GM23338 (cell line): ENCODE data around the gene CRISPLD2. TPM values are rescaled to one million over a fixed set of nuclear protein-coding genes. Genes with fewer than 3 reads are reported as not detected.

Experiments used
- ATAC-seq: fragments of 200-7000 bp; cut with Tn5 transposase; 3 replicates; pipeline ENCODE4 v1.9.1; 2020
- DNase-seq: peaks from one replicate; pipeline ENCODE4 v3.0.0-alpha.2; 2015; ENCODE audit warnings: low spot score
- H2AFZ ChIP-seq: fragments of 200-600 bp; sonication (generic); 2 replicates; pipeline ENCODE4 v1.8.0; 2016; ENCODE audit warnings: antibody characterized with exemption, mild to moderate bottlenecking, moderate library complexity
- H3F3A ChIP-seq: fragments of 200-600 bp; sonication (generic); replicated peaks from 2 replicates; pipeline ENCODE4 v1.8.0; 2017; ENCODE audit warnings: antibody characterized with exemption, mixed run types, low read depth
- H3K27ac ChIP-seq: fragments of 200-600 bp; sonication (generic); 2 replicates; pipeline ENCODE4 v1.6.1; 2016; ENCODE audit warnings: low read depth
- H3K27me3 ChIP-seq: fragments of 200-600 bp; sonication (generic); 2 replicates; pipeline ENCODE4 v1.8.0; 2016; ENCODE audit warnings: mild to moderate bottlenecking, mixed run types, moderate library complexity; ENCODE audit not compliant: insufficient read depth
- H3K36me3 ChIP-seq: fragments of 200-600 bp; sonication (generic); 2 replicates; pipeline ENCODE4 v1.8.0; 2016; ENCODE audit warnings: mild to moderate bottlenecking; ENCODE audit not compliant: insufficient read depth
- H3K4me1 ChIP-seq: fragments of 200-600 bp; sonication (generic); 2 replicates; pipeline ENCODE4 v1.8.0; 2016; ENCODE audit warnings: mild to moderate bottlenecking, moderate library complexity; ENCODE audit not compliant: insufficient read depth
- H3K4me2 ChIP-seq: fragments of 200-600 bp; sonication (generic); 2 replicates; pipeline ENCODE4 v1.7.1; 2017; ENCODE audit warnings: mixed run types
- H3K4me3 ChIP-seq: fragments of 200-600 bp; sonication (generic); 2 replicates; pipeline ENCODE4 v1.6.1; 2016; ENCODE audit warnings: mixed run types
- H3K79me2 ChIP-seq: fragments of 200-600 bp; sonication (generic); replicated peaks from 2 replicates; pipeline ENCODE4 v1.8.0; 2017; ENCODE audit warnings: mild to moderate bottlenecking; ENCODE audit not compliant: insufficient read depth
- H3K9me2 ChIP-seq: fragments of 200-600 bp; sonication (generic); 2 replicates; pipeline ENCODE4 v1.8.0; 2017; ENCODE audit not compliant: insufficient read depth
- H4K20me1 ChIP-seq: fragments of 200-600 bp; sonication (generic); replicated peaks from 2 replicates; pipeline ENCODE4 v1.8.0; 2017; ENCODE audit warnings: mild to moderate bottlenecking; ENCODE audit not compliant: insufficient read depth
- H3K27ac Mint-ChIP-seq: 2 replicates; pipeline ENCODE4 v1.8.0; 2020; ENCODE audit warnings: inconsistent platforms, mild to moderate bottlenecking, moderate library complexity, mixed read lengths
- H3K27me3 Mint-ChIP-seq: 3 replicates; pipeline ENCODE4 v1.8.0; 2022; ENCODE audit warnings: low read depth, mild to moderate bottlenecking, moderate library complexity, mixed read lengths, inconsistent platforms; ENCODE audit not compliant: insufficient read depth, poor library complexity
- H3K36me3 Mint-ChIP-seq: 3 replicates; pipeline ENCODE4 v1.8.0; 2021; ENCODE audit warnings: low read depth, mild to moderate bottlenecking, inconsistent platforms, moderate library complexity, mixed read lengths
- H3K4me1 Mint-ChIP-seq: 3 replicates; pipeline ENCODE4 v1.8.0; 2020; ENCODE audit warnings: mild to moderate bottlenecking, inconsistent platforms, mixed read lengths
- H3K4me3 Mint-ChIP-seq: 3 replicates; pipeline ENCODE4 v1.8.0; 2021; ENCODE audit warnings: moderate library complexity, mild to moderate bottlenecking, inconsistent platforms, mixed read lengths
- H3K9me3 Mint-ChIP-seq: 3 replicates; pipeline ENCODE4 v1.8.0; 2020; ENCODE audit warnings: moderate library complexity, mild to moderate bottlenecking, inconsistent platforms, mixed read lengths
- CREB1 ChIP-seq: fragments of 250-450 bp; sonication (Bioruptor Pico); IDR thresholded peaks from 2 replicates; pipeline ENCODE4 v1.5.0; 2020; ENCODE audit warnings: low read depth, mild to moderate bottlenecking, moderate library complexity
- NANOG ChIP-seq: IDR thresholded peaks from 2 replicates; pipeline ENCODE4 v1.6.1; 2016; ENCODE audit warnings: antibody characterized with exemption, borderline replicate concordance
- polyA plus RNA-seq: library from polyadenylated mRNA; unstranded; fragments of >200 nt; fragmentation: Nextera tagmentation; extraction: Ambion mirVana; gene quantifications from 2 replicates; pipeline ENCODE4 v1.2.1, GENCODE V29; 2016
- total RNA-seq: library from RNA; depleted of rRNA; stranded (reverse); fragments of >200 nt; shearing (Covaris generic); gene quantifications from 2 replicates; pipeline ENCODE4 v1.2.3, GENCODE V29; 2014
- TF ChIP-seq, protein P1 (sequence below), 2 experiments: fragments of 200-600 bp in 1 of 2; sonication (generic) in 1 of 2; conservative IDR thresholded peaks; 2 replicates each; pipeline versions ENCODE4 v1.5.1 to v1.6.1; 2016 to 2017; ENCODE audit warnings: antibody characterized with exemption in 2 of 2, low read depth in 2 of 2, mild to moderate bottlenecking in 2 of 2, moderate library complexity in 1 of 2
- TF ChIP-seq, protein P2 (sequence below): fragments of 250-450 bp; sonication (Bioruptor Pico); IDR thresholded peaks from 2 replicates; pipeline ENCODE4 v1.5.0; 2020; ENCODE audit warnings: mild to moderate bottlenecking, moderate library complexity

Gene CRISPLD2
- total and polyA plus RNA-seq, 2 experiments from 2014 or later: 2.6 to 8.3 TPM

DNA sequence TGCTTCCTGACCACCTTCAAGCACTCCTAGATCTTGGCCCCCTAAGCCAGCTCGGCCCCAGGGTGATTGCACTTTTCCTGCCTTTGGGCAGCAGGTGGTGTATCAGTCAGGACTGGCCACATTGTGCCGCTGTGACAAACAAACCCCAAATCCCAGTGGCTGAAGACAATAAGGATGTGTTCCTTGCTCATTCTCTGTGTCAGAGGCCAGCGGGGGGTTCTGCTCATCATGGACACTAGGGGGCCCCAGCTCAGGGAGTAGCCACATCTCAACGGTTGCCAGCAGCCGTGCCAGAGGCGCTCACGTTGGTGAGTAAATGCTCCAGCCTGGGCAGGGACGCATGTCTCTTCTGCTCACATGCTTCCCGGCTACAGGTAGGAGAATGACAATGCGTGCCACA lies 131.1 kb downstream of the CRISPLD2 start:
- H3K36me3 Mint-ChIP-seq: no peaks in the 10 kb centered on the region
- H3K27me3 Mint-ChIP-seq: peaks cover 8% of the 10 kb centered on the region
- H3K9me3 Mint-ChIP-seq: no peaks in the 10 kb centered on the region
- Histone ChIP-seq H3K4me1 (no peaks in the 10 kb centered on the region), H3K4me2 (no peak overlapping the region), H3K4me3 (no peak overlapping the region), H3K27ac (no peak overlapping the region), H3F3A (no peaks in the 10 kb centered on the region), H3K9me2 (no peaks in the 10 kb centered on the region), H3K79me2 (no peaks in the 10 kb centered on the region), H3K27me3 (no peaks in the 10 kb centered on the region), H2AFZ (no peak overlapping the region), H3K36me3 (no peaks in the 10 kb centered on the region), H4K20me1 (no peaks in the 10 kb centered on the region)
- H3K4me3 Mint-ChIP-seq: no peak overlapping the region
- ATAC-seq (peak; percentile 30), DNase-seq (peak; percentile 72)
- H3K4me1 Mint-ChIP-seq: no peaks in the 10 kb centered on the region
- no peak for TF ChIP-seq CREB1 (CRISPR knock-in tag)
- TF ChIP-seq, protein P1, sequence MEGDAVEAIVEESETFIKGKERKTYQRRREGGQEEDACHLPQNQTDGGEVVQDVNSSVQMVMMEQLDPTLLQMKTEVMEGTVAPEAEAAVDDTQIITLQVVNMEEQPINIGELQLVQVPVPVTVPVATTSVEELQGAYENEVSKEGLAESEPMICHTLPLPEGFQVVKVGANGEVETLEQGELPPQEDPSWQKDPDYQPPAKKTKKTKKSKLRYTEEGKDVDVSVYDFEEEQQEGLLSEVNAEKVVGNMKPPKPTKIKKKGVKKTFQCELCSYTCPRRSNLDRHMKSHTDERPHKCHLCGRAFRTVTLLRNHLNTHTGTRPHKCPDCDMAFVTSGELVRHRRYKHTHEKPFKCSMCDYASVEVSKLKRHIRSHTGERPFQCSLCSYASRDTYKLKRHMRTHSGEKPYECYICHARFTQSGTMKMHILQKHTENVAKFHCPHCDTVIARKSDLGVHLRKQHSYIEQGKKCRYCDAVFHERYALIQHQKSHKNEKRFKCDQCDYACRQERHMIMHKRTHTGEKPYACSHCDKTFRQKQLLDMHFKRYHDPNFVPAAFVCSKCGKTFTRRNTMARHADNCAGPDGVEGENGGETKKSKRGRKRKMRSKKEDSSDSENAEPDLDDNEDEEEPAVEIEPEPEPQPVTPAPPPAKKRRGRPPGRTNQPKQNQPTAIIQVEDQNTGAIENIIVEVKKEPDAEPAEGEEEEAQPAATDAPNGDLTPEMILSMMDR (conservative IDR thresholded peaks at IDR 0.05; ENCODE audit: low read depth in 2 of 2): peak; percentile 51 to 56
- no peak overlapping the region for H3K27ac Mint-ChIP-seq

DNA sequence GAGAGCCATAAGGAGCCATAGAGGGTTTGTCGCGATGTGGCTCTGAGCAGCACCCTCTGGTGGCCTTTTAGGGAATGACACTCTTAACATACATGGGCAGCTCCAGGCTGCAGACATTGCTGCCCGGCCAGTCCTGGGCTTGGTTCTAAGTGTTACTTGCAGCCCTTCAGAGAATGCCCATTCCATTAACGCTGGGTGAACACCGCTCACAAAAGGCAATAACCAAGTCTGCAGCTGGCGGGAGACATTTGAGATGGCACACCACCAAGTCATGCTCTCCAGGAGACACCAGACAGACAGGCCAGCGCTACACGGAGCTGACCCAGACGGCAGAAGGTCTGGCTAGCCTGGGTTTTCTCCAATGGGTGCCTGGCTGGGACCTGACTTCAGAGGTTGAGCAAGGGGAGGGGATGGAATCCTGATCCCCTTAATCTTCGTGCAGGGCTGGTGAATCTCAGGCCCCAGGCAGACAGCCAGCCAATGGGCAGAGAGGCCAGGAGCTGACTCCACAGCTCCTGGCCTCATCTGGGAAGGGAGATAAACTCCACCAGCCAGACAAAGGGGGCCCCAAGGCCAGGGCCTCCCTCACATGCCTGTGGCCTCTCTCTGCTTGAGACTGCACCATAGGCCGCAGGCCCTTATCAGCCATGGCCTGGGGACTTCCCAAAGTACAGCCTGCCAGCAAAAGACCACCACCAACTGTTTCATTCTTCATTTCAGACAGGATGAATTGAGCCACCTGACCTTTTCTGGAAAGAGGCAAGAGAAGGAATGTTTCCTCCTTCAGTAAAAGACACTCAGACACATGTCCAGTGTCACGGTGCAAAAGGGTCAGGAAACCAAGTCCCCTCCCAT lies 132.8 kb downstream of the CRISPLD2 start:
- Histone ChIP-seq H3K27me3 (no peaks in the 10 kb centered on the region), H3K4me1 (no peaks in the 10 kb centered on the region), H2AFZ (no peak overlapping the region), H3K79me2 (no peaks in the 10 kb centered on the region), H3K36me3 (no peaks in the 10 kb centered on the region), H4K20me1 (no peaks in the 10 kb centered on the region), H3K4me3 (no peak overlapping the region), H3K9me2 (no peaks in the 10 kb centered on the region), H3K4me2 (no peak overlapping the region), H3K27ac (no peak overlapping the region), H3F3A (no peaks in the 10 kb centered on the region)
- Mint-ChIP-seq H3K9me3 (no peaks in the 10 kb centered on the region), H3K36me3 (no peaks in the 10 kb centered on the region), H3K4me3 (no peak overlapping the region), H3K4me1 (no peaks in the 10 kb centered on the region), H3K27ac (no peak overlapping the region; the same call in 1 of the 2 replicates), H3K27me3 (peaks cover 7% of the 10 kb centered on the region)
- DNase-seq (peak; percentile 90), ATAC-seq (peak; percentile 94)
- TF ChIP-seq, protein P1 (conservative IDR thresholded peaks at IDR 0.05; ENCODE audit: low read depth in 2 of 2): peak; percentile 83 to 92
- TF ChIP-seq, protein P2, sequence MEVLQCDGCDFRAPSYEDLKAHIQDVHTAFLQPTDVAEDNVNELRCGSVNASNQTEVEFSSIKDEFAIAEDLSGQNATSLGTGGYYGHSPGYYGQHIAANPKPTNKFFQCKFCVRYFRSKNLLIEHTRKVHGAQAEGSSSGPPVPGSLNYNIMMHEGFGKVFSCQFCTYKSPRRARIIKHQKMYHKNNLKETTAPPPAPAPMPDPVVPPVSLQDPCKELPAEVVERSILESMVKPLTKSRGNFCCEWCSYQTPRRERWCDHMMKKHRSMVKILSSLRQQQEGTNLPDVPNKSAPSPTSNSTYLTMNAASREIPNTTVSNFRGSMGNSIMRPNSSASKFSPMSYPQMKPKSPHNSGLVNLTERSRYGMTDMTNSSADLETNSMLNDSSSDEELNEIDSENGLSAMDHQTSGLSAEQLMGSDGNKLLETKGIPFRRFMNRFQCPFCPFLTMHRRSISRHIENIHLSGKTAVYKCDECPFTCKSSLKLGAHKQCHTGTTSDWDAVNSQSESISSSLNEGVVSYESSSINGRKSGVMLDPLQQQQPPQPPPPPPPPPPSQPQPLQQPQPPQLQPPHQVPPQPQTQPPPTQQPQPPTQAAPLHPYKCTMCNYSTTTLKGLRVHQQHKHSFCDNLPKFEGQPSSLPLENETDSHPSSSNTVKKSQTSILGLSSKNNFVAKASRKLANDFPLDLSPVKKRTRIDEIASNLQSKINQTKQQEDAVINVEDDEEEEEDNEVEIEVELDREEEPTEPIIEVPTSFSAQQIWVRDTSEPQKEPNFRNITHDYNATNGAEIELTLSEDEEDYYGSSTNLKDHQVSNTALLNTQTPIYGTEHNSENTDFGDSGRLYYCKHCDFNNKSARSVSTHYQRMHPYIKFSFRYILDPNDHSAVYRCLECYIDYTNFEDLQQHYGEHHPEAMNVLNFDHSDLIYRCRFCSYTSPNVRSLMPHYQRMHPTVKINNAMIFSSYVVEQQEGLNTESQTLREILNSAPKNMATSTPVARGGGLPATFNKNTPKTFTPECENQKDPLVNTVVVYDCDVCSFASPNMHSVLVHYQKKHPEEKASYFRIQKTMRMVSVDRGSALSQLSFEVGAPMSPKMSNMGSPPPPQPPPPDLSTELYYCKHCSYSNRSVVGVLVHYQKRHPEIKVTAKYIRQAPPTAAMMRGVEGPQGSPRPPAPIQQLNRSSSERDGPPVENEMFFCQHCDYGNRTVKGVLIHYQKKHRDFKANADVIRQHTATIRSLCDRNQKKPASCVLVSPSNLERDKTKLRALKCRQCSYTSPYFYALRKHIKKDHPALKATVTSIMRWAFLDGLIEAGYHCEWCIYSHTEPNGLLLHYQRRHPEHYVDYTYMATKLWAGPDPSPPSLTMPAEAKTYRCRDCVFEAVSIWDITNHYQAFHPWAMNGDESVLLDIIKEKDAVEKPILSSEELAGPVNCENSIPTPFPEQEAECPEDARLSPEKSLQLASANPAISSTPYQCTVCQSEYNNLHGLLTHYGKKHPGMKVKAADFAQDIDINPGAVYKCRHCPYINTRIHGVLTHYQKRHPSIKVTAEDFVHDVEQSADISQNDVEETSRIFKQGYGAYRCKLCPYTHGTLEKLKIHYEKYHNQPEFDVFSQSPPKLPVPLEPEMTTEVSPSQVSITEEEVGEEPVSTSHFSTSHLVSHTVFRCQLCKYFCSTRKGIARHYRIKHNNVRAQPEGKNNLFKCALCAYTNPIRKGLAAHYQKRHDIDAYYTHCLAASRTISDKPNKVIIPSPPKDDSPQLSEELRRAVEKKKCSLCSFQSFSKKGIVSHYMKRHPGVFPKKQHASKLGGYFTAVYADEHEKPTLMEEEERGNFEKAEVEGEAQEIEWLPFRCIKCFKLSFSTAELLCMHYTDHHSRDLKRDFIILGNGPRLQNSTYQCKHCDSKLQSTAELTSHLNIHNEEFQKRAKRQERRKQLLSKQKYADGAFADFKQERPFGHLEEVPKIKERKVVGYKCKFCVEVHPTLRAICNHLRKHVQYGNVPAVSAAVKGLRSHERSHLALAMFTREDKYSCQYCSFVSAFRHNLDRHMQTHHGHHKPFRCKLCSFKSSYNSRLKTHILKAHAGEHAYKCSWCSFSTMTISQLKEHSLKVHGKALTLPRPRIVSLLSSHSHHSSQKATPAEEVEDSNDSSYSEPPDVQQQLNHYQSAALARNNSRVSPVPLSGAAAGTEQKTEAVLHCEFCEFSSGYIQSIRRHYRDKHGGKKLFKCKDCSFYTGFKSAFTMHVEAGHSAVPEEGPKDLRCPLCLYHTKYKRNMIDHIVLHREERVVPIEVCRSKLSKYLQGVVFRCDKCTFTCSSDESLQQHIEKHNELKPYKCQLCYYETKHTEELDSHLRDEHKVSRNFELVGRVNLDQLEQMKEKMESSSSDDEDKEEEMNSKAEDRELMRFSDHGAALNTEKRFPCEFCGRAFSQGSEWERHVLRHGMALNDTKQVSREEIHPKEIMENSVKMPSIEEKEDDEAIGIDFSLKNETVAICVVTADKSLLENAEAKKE (CRISPR knock-in tag): no peak
- TF ChIP-seq NANOG: no peak
